Measurements from ENCODE around the gene CWC25.

Gene CWC25

GRCh38 chr17:38779965-38780752 is 45.0 kb downstream of the CWC25 start:
- TF ChIP-seq Cebpa-rat (IDR thresholded peaks at IDR 0.05) = no peak
- no peaks in the 10 kb centered on the region for H3K27me3 ChIP-seq
- peaks cover 98 to 100% (median 99%) of the 10 kb centered on the region in 11 experiments for H3K36me3 ChIP-seq
- peak overlapping the region in 1 of 11 experiments; percentile 5; a peak in 2 of 22 replicates for H3K9ac ChIP-seq
- H3K27ac ChIP-seq = no peak overlapping the region
- peaks cover 0 to 45% (median 0%) of the 10 kb centered on the region in 11 experiments; a peak in 7 of 22 replicates for H4K20me1 ChIP-seq
- H3K9me3 ChIP-seq (replicated peaks in 1 of 11) = no peaks in the 10 kb centered on the region
- no peak overlapping the region for H3K4me3 ChIP-seq
- no peaks in the 10 kb centered on the region for H3K4me1 ChIP-seq
- H3K4me2 ChIP-seq = no peak overlapping the region

- Histone ChIP-seq H3K36me3 (peaks cover 97 to 100% (median 98%) of the 10 kb centered on the region in 11 experiments), H3K4me3 (no peak overlapping the region), H3K27ac (no peak overlapping the region), H3K4me1 (no peaks in the 10 kb centered on the region), H4K20me1 (peaks cover 0 to 44% (median 5%) of the 10 kb centered on the region in 11 experiments; a peak in 10 of 22 replicates), H3K9me3 (replicated peaks in 1 of 11) (no peaks in the 10 kb centered on the region), H3K4me2 (no peak overlapping the region), H3K27me3 (no peaks in the 10 kb centered on the region), H3K9ac (no peak overlapping the region; a peak in 1 of 22 replicates)
- TF ChIP-seq Cebpa-rat (IDR thresholded peaks at IDR 0.05) = no peak
These were observed 47.4 kb downstream of the CWC25 start for GRCh38 chr17:38777641-38778250.

- TF ChIP-seq Cebpa-rat (IDR thresholded peaks at IDR 0.05) = no peak
- Histone ChIP-seq H3K4me3 (no peak overlapping the region), H3K9ac (no peak overlapping the region), H4K20me1 (peaks cover 0 to 61% (median 17%) of the 10 kb centered on the region in 11 experiments; a peak in 9 of 22 replicates), H3K4me2 (no peak overlapping the region), H3K36me3 (peaks cover 97 to 100% (median 98%) of the 10 kb centered on the region in 11 experiments), H3K4me1 (no peaks in the 10 kb centered on the region), H3K9me3 (replicated peaks in 1 of 11) (no peaks in the 10 kb centered on the region), H3K27ac (no peak overlapping the region), H3K27me3 (no peaks in the 10 kb centered on the region)
These were observed 51.9 kb downstream of the CWC25 start for GRCh38 chr17:38773258-38773657.

GRCh38 chr17:38768417-38768816 is 56.7 kb downstream of the CWC25 start:
- no peaks in the 10 kb centered on the region for H3K9me3 ChIP-seq (replicated peaks in 1 of 11)
- no peak overlapping the region for H3K27ac ChIP-seq
- no peak for TF ChIP-seq Cebpa-rat (IDR thresholded peaks at IDR 0.05)
- no peak overlapping the region for H3K4me2 ChIP-seq
- no peaks in the 10 kb centered on the region for H3K4me1 ChIP-seq
- no peak overlapping the region for H3K4me3 ChIP-seq
- peaks cover 98 to 100% (median 100%) of the 10 kb centered on the region in 11 experiments for H3K36me3 ChIP-seq
- peaks cover 8 to 85% (median 56%) of the 10 kb centered on the region in 11 experiments; a peak in 18 of 22 replicates for H4K20me1 ChIP-seq
- H3K9ac ChIP-seq = 0 out of 22 replicates have a peak overlapping the region, but pooled peaks of 1 of the 11 experiments have one; percentile 24
- no peaks in the 10 kb centered on the region for H3K27me3 ChIP-seq

GRCh38 chr17:38766341-38766740 is 58.8 kb downstream of the CWC25 start:
- H3K9ac ChIP-seq = no peak overlapping the region
- no peak overlapping the region for H3K27ac ChIP-seq
- no peak overlapping the region for H3K4me3 ChIP-seq
- H3K4me2 ChIP-seq = no peak overlapping the region
- H4K20me1 ChIP-seq = peaks cover 17 to 96% (median 72%) of the 10 kb centered on the region in 11 experiments; a peak in 20 of 22 replicates
- peaks cover 94 to 100% (median 99%) of the 10 kb centered on the region in 11 experiments for H3K36me3 ChIP-seq
- H3K4me1 ChIP-seq = no peaks in the 10 kb centered on the region
- H3K27me3 ChIP-seq = no peaks in the 10 kb centered on the region
- no peaks in the 10 kb centered on the region for H3K9me3 ChIP-seq (replicated peaks in 1 of 11)
- TF ChIP-seq Cebpa-rat (IDR thresholded peaks at IDR 0.05) = no peak

- no peak for TF ChIP-seq Cebpa-rat (IDR thresholded peaks at IDR 0.05)
- H3K9me3 ChIP-seq (replicated peaks in 1 of 11) = no peaks in the 10 kb centered on the region
- H3K36me3 ChIP-seq = peaks cover 94 to 100% (median 99%) of the 10 kb centered on the region in 11 experiments
- H3K27ac ChIP-seq = no peak overlapping the region
- H3K4me1 ChIP-seq = no peaks in the 10 kb centered on the region
- H3K9ac ChIP-seq = no peak overlapping the region
- H3K4me3 ChIP-seq = no peak overlapping the region
- no peak overlapping the region for H3K4me2 ChIP-seq
- no peaks in the 10 kb centered on the region for H3K27me3 ChIP-seq
- peaks cover 17 to 98% (median 82%) of the 10 kb centered on the region in 11 experiments; a peak in 20 of 22 replicates for H4K20me1 ChIP-seq
These were observed 62.9 kb downstream of the CWC25 start for GRCh38 chr17:38762231-38762630.

GRCh38 chr17:38761612-38762011 is 63.5 kb downstream of the CWC25 start:
- H3K4me2 ChIP-seq = no peak overlapping the region
- H3K27me3 ChIP-seq = no peaks in the 10 kb centered on the region
- H3K4me3 ChIP-seq = no peak overlapping the region
- H3K4me1 ChIP-seq = no peaks in the 10 kb centered on the region
- peaks cover 14 to 98% (median 78%) of the 10 kb centered on the region in 11 experiments; a peak in 20 of 22 replicates for H4K20me1 ChIP-seq
- H3K9ac ChIP-seq = no peak overlapping the region
- no peak overlapping the region for H3K27ac ChIP-seq
- TF ChIP-seq Cebpa-rat (IDR thresholded peaks at IDR 0.05) = no peak
- no peaks in the 10 kb centered on the region for H3K9me3 ChIP-seq (replicated peaks in 1 of 11)
- H3K36me3 ChIP-seq = peaks cover 94 to 100% (median 99%) of the 10 kb centered on the region in 11 experiments

GRCh38 chr17:38753071-38753506 is 72.0 kb downstream of the CWC25 start:
- Histone ChIP-seq H4K20me1 (peaks cover 3 to 76% (median 44%) of the 10 kb centered on the region in 11 experiments; a peak in 19 of 22 replicates), H3K4me1 (peaks cover 44 to 54% (median 50%) of the 10 kb centered on the region in 10 experiments), H3K27me3 (peaks cover 32 to 39% (median 37%) of the 10 kb centered on the region in 11 experiments), H3K36me3 (peaks cover 40 to 48% (median 45%) of the 10 kb centered on the region in 11 experiments), H3K27ac (peak overlapping the region; percentile 84 to 97 (median 91)), H3K4me2 (peak overlapping the region; percentile 83 to 98 (median 91)), H3K9me3 (replicated peaks in 1 of 11) (no peaks in the 10 kb centered on the region), H3K9ac (peak overlapping the region; percentile 86 to 97 (median 92)), H3K4me3 (peak overlapping the region; percentile 77 to 100 (median 86))
- TF ChIP-seq Cebpa-rat (IDR thresholded peaks at IDR 0.05) = no peak
